GM12878 (cell line): ENCODE data around the gene PGC. TPM values are rescaled to one million over a fixed set of nuclear protein-coding genes. Genes with fewer than 3 reads are reported as not detected.

Source experiments
- ATAC-seq: fragments of 200-7000 bp; cut with Tn5 transposase; 3 replicates; pipeline ENCODE4 v1.9.1; 2020; ENCODE audit warnings: mild to moderate bottlenecking, moderate library complexity
- BruUV-seq: library from RNA; stranded (reverse); fragments of 400-500 nt; replicated peaks from 2 replicates; lab custom pipeline; 2021; lab: Mats Ljungman, UMichigan
- CTCF ChIA-PET: fragments of 300-600 bp; sonication (Branson Sonifier 250); formaldehyde crosslinking; extraction: SDS; loops from one replicate; lab custom pipeline; 2021; ENCODE audit warnings: inconsistent platforms; lab: Yijun Ruan, JAX
- POLR2A ChIA-PET: fragments of 350-600 bp; formaldehyde crosslinking; extraction: SDS; loops from one replicate; lab custom pipeline; 2021; ENCODE audit warnings: inconsistent platforms; lab: Charles Lee
- RAD21 ChIA-PET: fragments of 300-600 bp; sonication (Branson Sonifier 250); formaldehyde crosslinking; loops from one replicate; lab custom pipeline; 2023; ENCODE audit warnings: antibody characterized with exemption; ENCODE audit not compliant: unreplicated experiment; lab: Charles Lee
- SMC1A ChIA-PET: fragments of 300-600 bp; sonication (Branson Sonifier 250); formaldehyde crosslinking; loops from one replicate; lab custom pipeline; 2023; ENCODE audit not compliant: unreplicated experiment, uncharacterized antibody; lab: Charles Lee
- DNase-seq: peaks from one replicate; pipeline ENCODE4 v3.0.0-alpha.2; 2011; ENCODE audit warnings: low read depth, low spot score
- FAIRE-seq: peaks from 3 replicates; lab custom pipeline; 2011; peaks lifted over from hg19 to GRCh38; lab: Jason Lieb, UNC
- H2AFZ ChIP-seq: 2 replicates; pipeline ENCODE4 v1.6.0; 2011; ENCODE audit warnings: low read depth, low read length, control low read depth; ENCODE audit not compliant: control insufficient read depth
- H3K27ac ChIP-seq: 2 replicates; pipeline ENCODE4 v1.5.1; 2011; ENCODE audit warnings: control low read depth; ENCODE audit not compliant: control insufficient read depth, insufficient read depth
- H3K27me3 ChIP-seq, 2 experiments: replicated peaks in 1 of 2; 2 replicates each; pipeline versions ENCODE4 v1.6.0 to v1.6.1; 2011; ENCODE audit warnings: low read length in 1 of 2; ENCODE audit not compliant: control insufficient read depth in 2 of 2, insufficient read depth in 2 of 2
- H3K36me3 ChIP-seq, 2 experiments: 2 replicates each; pipeline ENCODE4 v1.5.1; 2011; ENCODE audit warnings: low read length in 1 of 2; ENCODE audit not compliant: control insufficient read depth in 2 of 2, insufficient read depth in 2 of 2
- H3K4me1 ChIP-seq: 2 replicates; pipeline ENCODE4 v1.6.1; 2011; ENCODE audit warnings: mild to moderate bottlenecking, low read length, moderate library complexity, mixed read lengths; ENCODE audit not compliant: control insufficient read depth, insufficient read depth
- H3K4me2 ChIP-seq: 2 replicates; pipeline ENCODE4 v1.6.0; 2011; ENCODE audit warnings: control low read depth; ENCODE audit not compliant: control insufficient read depth, insufficient read depth
- H3K4me3 ChIP-seq: fragments of 200-600 bp; sonication (generic); 2 replicates; pipeline ENCODE4 v1.5.1; 2016
- H3K79me2 ChIP-seq: 2 replicates; pipeline ENCODE4 v1.6.0; 2011; ENCODE audit warnings: low read length; ENCODE audit not compliant: control insufficient read depth, insufficient read depth
- H3K9ac ChIP-seq: 2 replicates; pipeline ENCODE4 v1.8.0; 2011; ENCODE audit warnings: low read length, control low read depth, mixed read lengths; ENCODE audit not compliant: control insufficient read depth, insufficient read depth
- H3K9me3 ChIP-seq: replicated peaks from 3 replicates; pipeline ENCODE4 v1.5.1; 2011; ENCODE audit warnings: mild to moderate bottlenecking, low read length; ENCODE audit not compliant: control insufficient read depth, insufficient read depth
- H4K20me1 ChIP-seq: 2 replicates; pipeline ENCODE4 v1.6.0; 2011; ENCODE audit not compliant: control insufficient read depth, insufficient read depth
- CEBPB ChIP-seq, 2 experiments: fragments of 150-350 bp in 1 of 2; IDR thresholded peaks; 2 replicates each; pipeline ENCODE4 v1.6.1; 2012 to 2014; ENCODE audit warnings: low read depth in 2 of 2, low read length in 2 of 2, borderline replicate concordance in 1 of 2, inconsistent platforms in 1 of 2
- CHD2 ChIP-seq: IDR thresholded peaks from 2 replicates; pipeline ENCODE4 v1.6.1; 2011; ENCODE audit warnings: low read depth, low read length, improper control_type of control experiment, borderline replicate concordance
- CREM ChIP-seq: IDR thresholded peaks from 2 replicates; pipeline ENCODE4 v1.6.1; 2014; ENCODE audit warnings: antibody characterized with exemption, low read depth
- JUNB ChIP-seq: IDR thresholded peaks from 2 replicates; pipeline ENCODE4 v1.6.1; 2016; ENCODE audit warnings: antibody characterized with exemption, mild to moderate bottlenecking
- JUND ChIP-seq: IDR thresholded peaks from 2 replicates; pipeline ENCODE4 v1.6.1; 2012; ENCODE audit warnings: low read depth, mild to moderate bottlenecking, low read length, improper control_type of control experiment, moderate library complexity
- POLR2AphosphoS2 ChIP-seq: IDR thresholded peaks from 2 replicates; pipeline ENCODE4 v1.6.1; 2011; ENCODE audit warnings: low read depth, mild to moderate bottlenecking, low read length, improper control_type of control experiment, moderate library complexity
- RAD21 ChIP-seq: IDR thresholded peaks from 2 replicates; pipeline ENCODE4 v1.6.1; 2011; ENCODE audit warnings: mild to moderate bottlenecking, low read depth, low read length, moderate library complexity; ENCODE audit not compliant: insufficient read depth
- RELA ChIP-seq: fragments of 450-650 bp; IDR thresholded peaks from 2 replicates; pipeline ENCODE4 v1.8.0; 2014; ENCODE audit warnings: borderline replicate concordance; ENCODE audit not compliant: partially characterized antibody
- RUNX3 ChIP-seq: IDR thresholded peaks from 2 replicates; pipeline ENCODE4 v1.6.1; 2012; ENCODE audit warnings: low read length, inconsistent platforms
- TCF3 ChIP-seq: IDR thresholded peaks from 2 replicates; pipeline ENCODE4 v1.6.1; 2012; ENCODE audit warnings: low read depth, mild to moderate bottlenecking, low read length, borderline replicate concordance; ENCODE audit not compliant: insufficient read depth
- TCF7 ChIP-seq: IDR thresholded peaks from 2 replicates; pipeline ENCODE4 v1.6.1; 2014; ENCODE audit warnings: antibody characterized with exemption, borderline replicate concordance
- ZNF207 ChIP-seq: fragments of 450-650 bp; IDR thresholded peaks from 2 replicates; pipeline ENCODE4 v1.6.1; 2014; ENCODE audit warnings: antibody characterized with exemption, mild to moderate bottlenecking, borderline replicate concordance
- WGBS: methylation state at CpG from one replicate; pipeline ENCODE4 v1.1.6; 2016; ENCODE audit warnings: low lambda C conversion rate; ENCODE audit not compliant: insufficient replicate concordance, insufficient coverage; ENCODE audit errors: missing lambda C conversion rate; 5-methylcytosine and 5-hydroxymethylcytosine counted together
- in situ Hi-C: fragments of 300-500 bp; cut with MboI; formaldehyde crosslinking; loops from 9 replicates; pipeline ENCODE4 v1.14.3; 2018; ENCODE audit warnings: mixed read lengths
- intact Hi-C: fragments of 100-400 bp; cut with micrococcal nuclease; formaldehyde crosslinking; loops from one replicate; pipeline ENCODE4 v1.14.2; 2022; ENCODE audit not compliant: unreplicated experiment
- polyA plus RNA-seq, 11 experiments: library from polyadenylated mRNA; depleted of rRNA in 4 of 11; unstranded in 6 of 11; stranded (reverse) in 5 of 11; fragments of >200 nt; fragmentation: Nextera tagmentation in 4 of 11; fragmentation: Illumina TruSeq in 1 of 11; extraction: Ambion mirVana in 4 of 11; extraction: Trizol in 1 of 11; gene quantifications; 1 replicate in 1 of 11; 2 replicates in 10 of 11; pipeline versions ENCODE4 v1.2.1 to v1.2.3, GENCODE V29; 2011 to 2016; ENCODE audit warnings: inconsistent platforms in 2 of 11, missing spikeins in 2 of 11, low read depth in 1 of 11
- total RNA-seq, 4 experiments: library from RNA; depleted of rRNA in 3 of 4; stranded (reverse); fragments of >200 nt in 3 of 4; fragmentation: Illumina TruSeq in 1 of 4; extraction: Trizol in 1 of 4; gene quantifications; 2 replicates each; pipeline versions ENCODE4 v1.2.1 to v1.2.3, GENCODE V29; 2013 to 2021
- TF ChIP-seq, protein P1 (sequence below): fragments of 150-350 bp; IDR thresholded peaks from 2 replicates; pipeline ENCODE4 v1.6.1; 2014; ENCODE audit warnings: mild to moderate bottlenecking, low read depth, low read length
- TF ChIP-seq, protein P2 (sequence below): IDR thresholded peaks from 2 replicates; pipeline ENCODE4 v1.6.1; 2011; ENCODE audit warnings: borderline replicate concordance, low read depth, mild to moderate bottlenecking, moderate library complexity, low read length; ENCODE audit not compliant: insufficient read depth, poor library complexity, severe bottlenecking
- TF ChIP-seq, protein P3 (sequence below): IDR thresholded peaks from 2 replicates; pipeline ENCODE4 v1.6.1; 2012; ENCODE audit warnings: low read depth, low read length, improper control_type of control experiment
- TF ChIP-seq, protein P4 (sequence below): fragments of 450-650 bp; IDR thresholded peaks from 2 replicates; pipeline ENCODE4 v1.6.1; 2017; ENCODE audit warnings: mild to moderate bottlenecking, low read depth, inconsistent platforms; ENCODE audit not compliant: poor library complexity, severe bottlenecking

Gene PGC
- total and polyA plus RNA-seq, 10 of the 15 experiments (the other 5 are each of a cell fraction or from before 2014, with no cell fraction given) = 0.26 TPM; not detected in 9

DNA sequence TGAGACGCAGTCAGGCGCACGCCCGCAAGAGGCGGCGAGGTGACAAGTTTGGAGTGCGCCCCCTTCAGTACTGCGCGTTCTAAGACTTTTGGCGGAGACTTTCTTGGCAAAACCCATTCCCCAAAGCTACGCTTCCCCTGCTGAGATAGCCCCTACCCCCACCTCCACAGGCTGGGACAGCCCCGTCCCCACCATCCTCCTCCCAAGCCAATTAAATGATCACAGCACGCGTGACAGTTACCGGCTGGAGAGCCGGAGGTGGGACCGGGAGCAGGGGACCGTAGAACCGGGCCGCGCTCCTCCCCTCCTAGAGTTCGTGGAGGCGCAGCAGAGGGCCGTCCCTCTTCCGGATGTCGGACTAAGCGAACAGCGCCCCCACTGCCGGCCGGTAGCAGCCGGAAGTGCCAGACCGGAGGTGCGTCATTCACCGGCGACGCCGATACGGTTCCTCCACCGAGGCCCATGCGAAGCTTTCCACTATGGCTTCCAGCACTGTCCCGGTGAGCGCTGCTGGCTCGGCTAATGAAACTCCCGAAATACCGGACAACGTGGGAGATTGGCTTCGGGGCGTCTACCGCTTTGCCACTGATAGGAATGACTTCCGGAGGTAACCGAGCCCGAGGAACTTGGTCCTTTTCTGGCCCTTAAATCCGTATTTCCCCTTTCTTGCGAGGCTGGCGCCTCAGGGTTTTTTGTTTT is 40.2 kb upstream of the PGC start, which contains the start of gene TOMM6:
Gene TOMM6 (plus strand): TSS at position 476 of the 699 bp plus-strand sequence. CDS start 4 bp downstream, at position 480.
- H3K27ac ChIP-seq = peak within 1 kb of the TSS; percentile 93
- no peaks in the 10 kb centered on the region for H3K27me3 ChIP-seq
- ChIA-PET SMC1A (interaction anchor here (1.1 to 5.6 kb wide), 4 partner anchors 134 to 261 kb away, joined by 4 to 54 read pairs (median 13); partner anchors contain the start of genes BYSL and MED20), POLR2A (interaction anchor here (0.6 to 3.9 kb wide), 8 partner anchors 48 to 1042 kb away, joined by 3 to 30 read pairs (median 3); partner anchors contain the start of genes BYSL and MED20), CTCF (interaction anchor here (0.5 to 8.3 kb wide), 22 partner anchors 11 to 1105 kb away, joined by 3 to 141 read pairs (median 4); partner anchors contain the start of genes BYSL, MED20 and TAF8), RAD21 (interaction anchor here (0.6 to 5.0 kb wide), 9 partner anchors 9 to 261 kb away, joined by 3 to 80 read pairs (median 3); partner anchors contain the start of genes BYSL, MED20 and USP49)
- ATAC-seq (peak; percentile 90), DNase-seq (peak; percentile 77), FAIRE-seq (peak; percentile 98)
- H3K36me3 ChIP-seq = peaks cover 5 to 18% of the 10 kb centered on the region in 2 experiments
- H3K4me3 ChIP-seq = peak within 1 kb of the TSS; percentile 100
- intact Hi-C loops = loop anchor here (1.0 to 5.0 kb wide), 6 partner anchors 53 to 775 kb away; partner anchors contain the start of genes BYSL, MED20, TFEB and UBR2
- peaks cover 22% of the 10 kb centered on the region for H3K4me1 ChIP-seq
- peak within 1 kb of the TSS; percentile 94 for H3K9ac ChIP-seq
- H3K4me2 ChIP-seq = peak within 1 kb of the TSS; percentile 98
- under 1% methylated on average over 55 of the region's 55 CpGs for WGBS
- H4K20me1 ChIP-seq = no peaks in the 10 kb centered on the region
- no peaks in the 10 kb centered on the region for H3K9me3 ChIP-seq
- no TSS peak for BruUV-seq
- peaks cover 25% of the 10 kb centered on the region for H3K79me2 ChIP-seq
- H2AFZ ChIP-seq = peak within 1 kb of the TSS; percentile 96
- in situ Hi-C loops = loop anchor here (5.0 kb wide), 1 partner anchor 255 kb away; no protein-coding TSS in a partner anchor
- TF ChIP-seq, protein P1, sequence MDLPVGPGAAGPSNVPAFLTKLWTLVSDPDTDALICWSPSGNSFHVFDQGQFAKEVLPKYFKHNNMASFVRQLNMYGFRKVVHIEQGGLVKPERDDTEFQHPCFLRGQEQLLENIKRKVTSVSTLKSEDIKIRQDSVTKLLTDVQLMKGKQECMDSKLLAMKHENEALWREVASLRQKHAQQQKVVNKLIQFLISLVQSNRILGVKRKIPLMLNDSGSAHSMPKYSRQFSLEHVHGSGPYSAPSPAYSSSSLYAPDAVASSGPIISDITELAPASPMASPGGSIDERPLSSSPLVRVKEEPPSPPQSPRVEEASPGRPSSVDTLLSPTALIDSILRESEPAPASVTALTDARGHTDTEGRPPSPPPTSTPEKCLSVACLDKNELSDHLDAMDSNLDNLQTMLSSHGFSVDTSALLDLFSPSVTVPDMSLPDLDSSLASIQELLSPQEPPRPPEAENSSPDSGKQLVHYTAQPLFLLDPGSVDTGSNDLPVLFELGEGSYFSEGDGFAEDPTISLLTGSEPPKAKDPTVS = peak; percentile 70; the same call in 1 of the 2 replicates
- TF ChIP-seq RAD21 = no peak
- TF ChIP-seq POLR2AphosphoS2 = peak; percentile 84
- no peak for TF ChIP-seq JUNB
- TF ChIP-seq, protein P2, sequence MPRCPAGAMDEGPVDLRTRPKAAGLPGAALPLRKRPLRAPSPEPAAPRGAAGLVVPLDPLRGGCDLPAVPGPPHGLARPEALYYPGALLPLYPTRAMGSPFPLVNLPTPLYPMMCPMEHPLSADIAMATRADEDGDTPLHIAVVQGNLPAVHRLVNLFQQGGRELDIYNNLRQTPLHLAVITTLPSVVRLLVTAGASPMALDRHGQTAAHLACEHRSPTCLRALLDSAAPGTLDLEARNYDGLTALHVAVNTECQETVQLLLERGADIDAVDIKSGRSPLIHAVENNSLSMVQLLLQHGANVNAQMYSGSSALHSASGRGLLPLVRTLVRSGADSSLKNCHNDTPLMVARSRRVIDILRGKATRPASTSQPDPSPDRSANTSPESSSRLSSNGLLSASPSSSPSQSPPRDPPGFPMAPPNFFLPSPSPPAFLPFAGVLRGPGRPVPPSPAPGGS = peak; percentile 13
- TF ChIP-seq CHD2 = peak; percentile 65; the same call in 1 of the 2 replicates
- TF ChIP-seq CREM = peak; percentile 99
- 0 out of 2 replicates have a peak, but pooled peaks have one; percentile 24 for TF ChIP-seq RUNX3
- TF ChIP-seq ZNF207 = peak; percentile 87
- TF ChIP-seq TCF7 = no peak
- TF ChIP-seq TCF3 = 0 out of 2 replicates have a peak, but pooled peaks have one; percentile 14
- no peak for TF ChIP-seq CEBPB (IDR thresholded peaks at IDR 0.05; ENCODE audit: borderline replicate concordance in 1 of 2, low read depth in 2 of 2, low read length in 2 of 2)
- TF ChIP-seq, protein P3, sequence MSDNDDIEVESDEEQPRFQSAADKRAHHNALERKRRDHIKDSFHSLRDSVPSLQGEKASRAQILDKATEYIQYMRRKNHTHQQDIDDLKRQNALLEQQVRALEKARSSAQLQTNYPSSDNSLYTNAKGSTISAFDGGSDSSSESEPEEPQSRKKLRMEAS = peak; percentile 61; the same call in 1 of the 2 replicates
- TF ChIP-seq JUND = 0 out of 2 replicates have a peak, but pooled peaks have one; percentile 21
- TF ChIP-seq RELA = peak; percentile 73
- TF ChIP-seq, protein P4, sequence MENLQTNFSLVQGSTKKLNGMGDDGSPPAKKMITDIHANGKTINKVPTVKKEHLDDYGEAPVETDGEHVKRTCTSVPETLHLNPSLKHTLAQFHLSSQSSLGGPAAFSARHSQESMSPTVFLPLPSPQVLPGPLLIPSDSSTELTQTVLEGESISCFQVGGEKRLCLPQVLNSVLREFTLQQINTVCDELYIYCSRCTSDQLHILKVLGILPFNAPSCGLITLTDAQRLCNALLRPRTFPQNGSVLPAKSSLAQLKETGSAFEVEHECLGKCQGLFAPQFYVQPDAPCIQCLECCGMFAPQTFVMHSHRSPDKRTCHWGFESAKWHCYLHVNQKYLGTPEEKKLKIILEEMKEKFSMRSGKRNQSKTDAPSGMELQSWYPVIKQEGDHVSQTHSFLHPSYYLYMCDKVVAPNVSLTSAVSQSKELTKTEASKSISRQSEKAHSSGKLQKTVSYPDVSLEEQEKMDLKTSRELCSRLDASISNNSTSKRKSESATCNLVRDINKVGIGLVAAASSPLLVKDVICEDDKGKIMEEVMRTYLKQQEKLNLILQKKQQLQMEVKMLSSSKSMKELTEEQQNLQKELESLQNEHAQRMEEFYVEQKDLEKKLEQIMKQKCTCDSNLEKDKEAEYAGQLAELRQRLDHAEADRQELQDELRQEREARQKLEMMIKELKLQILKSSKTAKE = peak; percentile 25
